Uterus (tissue), 4 donors: ENCODE data around the gene SLC13A3. TPM values are rescaled to one million over a fixed set of nuclear protein-coding genes. Genes with fewer than 3 reads are reported as not detected.

Experiments used
- DNase-seq, 2 donors: peaks; one replicate each; pipeline ENCODE4 v3.0.0-alpha.2; 2019 to 2020
- H3K27ac ChIP-seq, 2 donors: fragments of 200-600 bp; sonication (generic); 1 replicate in 1 of 2; 2 replicates in 1 of 2; pipeline ENCODE4 v1.5.1; 2016 to 2018
- H3K27me3 ChIP-seq, 2 donors: fragments of 200-600 bp; sonication (generic); one replicate each; pipeline ENCODE4 v1.5.1; 2018 to 2019; ENCODE audit warnings: control low read depth in 1 of 2
- H3K36me3 ChIP-seq, 2 donors: fragments of 200-600 bp; sonication (generic); one replicate each; pipeline ENCODE4 v1.5.1; 2019; ENCODE audit warnings: control low read depth in 1 of 2
- H3K4me1 ChIP-seq, 2 donors: fragments of 200-600 bp; sonication (generic); one replicate each; pipeline ENCODE4 v1.5.1; 2018 to 2019; ENCODE audit warnings: control low read depth in 1 of 2
- H3K4me3 ChIP-seq, 2 donors: fragments of 200-600 bp; sonication (generic); 1 replicate in 1 of 2; 2 replicates in 1 of 2; pipeline ENCODE4 v1.5.1; 2018 to 2019; ENCODE audit warnings: mild to moderate bottlenecking in 1 of 2
- H3K9me3 ChIP-seq, 2 donors: fragments of 200-600 bp; sonication (generic); one replicate each; pipeline ENCODE4 v1.5.1; 2019; ENCODE audit warnings: control low read depth in 1 of 2
- POLR2A ChIP-seq, 2 donors: fragments of 450-650 bp; IDR thresholded peaks; one replicate each; pipeline ENCODE4 v1.6.1; 2016; ENCODE audit warnings: antibody characterized with exemption in 2 of 2, mild to moderate bottlenecking in 1 of 2, moderate library complexity in 1 of 2
- intact Hi-C: fragments of 100-400 bp; cut with DNase I; formaldehyde crosslinking; loops from one replicate; pipeline ENCODE4 v1.15.1; 2023; ENCODE audit warnings: low total_unique reads
- total RNA-seq, 4 donors: library from RNA; depleted of rRNA in 3 of 4; stranded (reverse); fragments of >200 nt in 3 of 4; gene quantifications; one replicate each; pipeline versions ENCODE4 v1.1.0 to v1.2.4, GENCODE V29; 2014 to 2023
- TF ChIP-seq, protein P1 (sequence below), 4 experiments: fragments of 200-600 bp in 2 of 4; fragments of 450-650 bp in 2 of 4; sonication (generic) in 2 of 4; IDR thresholded peaks; one replicate each; pipeline ENCODE4 v1.5.1; 2016 to 2019; ENCODE audit warnings: antibody characterized with exemption in 4 of 4, mild to moderate bottlenecking in 2 of 4, moderate library complexity in 1 of 4
- donor health status: DM: yes; HTN: yes; CAD: no.

SLC13A3 gene
- total RNA-seq, 4 donors from 2014 or later: under 0.01 to 4.2 (median 4.2) TPM; not detected in 1

DNA sequence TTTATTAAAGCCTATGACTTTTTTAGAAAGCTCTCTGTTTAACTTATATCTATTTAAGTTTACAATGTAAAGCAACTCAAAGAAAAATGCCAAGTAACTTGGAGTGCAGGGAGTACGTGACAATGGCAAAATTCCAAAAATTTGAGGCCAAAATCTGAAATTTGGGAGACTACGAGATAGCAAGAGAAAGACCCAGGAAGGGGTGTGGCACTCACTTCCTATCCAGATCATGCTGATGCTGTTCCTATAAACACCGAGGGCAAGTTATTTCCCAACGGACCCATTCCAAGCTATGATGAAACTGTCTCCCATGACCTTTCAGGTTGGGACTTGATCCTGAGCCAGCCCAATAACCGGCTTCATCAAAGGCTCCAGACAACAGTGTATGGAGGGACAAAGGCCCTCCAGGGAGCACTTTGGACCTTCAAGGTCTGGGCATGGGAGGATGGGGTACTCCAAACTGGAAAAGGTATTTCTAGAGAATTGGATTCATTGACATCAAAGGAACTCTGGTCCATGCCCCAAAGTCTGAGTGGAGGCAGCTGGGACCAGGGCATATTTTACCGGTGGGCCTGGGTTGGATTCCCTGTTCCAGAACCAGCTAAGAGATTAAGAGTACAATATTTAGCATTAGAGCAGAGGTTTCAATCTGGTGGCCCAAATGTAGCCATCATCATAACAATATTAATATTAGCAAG is 15.7 kb upstream of the SLC13A3 start:
- intact Hi-C loops: no loop called here
- H3K4me3 ChIP-seq: no peak overlapping the region

DNA sequence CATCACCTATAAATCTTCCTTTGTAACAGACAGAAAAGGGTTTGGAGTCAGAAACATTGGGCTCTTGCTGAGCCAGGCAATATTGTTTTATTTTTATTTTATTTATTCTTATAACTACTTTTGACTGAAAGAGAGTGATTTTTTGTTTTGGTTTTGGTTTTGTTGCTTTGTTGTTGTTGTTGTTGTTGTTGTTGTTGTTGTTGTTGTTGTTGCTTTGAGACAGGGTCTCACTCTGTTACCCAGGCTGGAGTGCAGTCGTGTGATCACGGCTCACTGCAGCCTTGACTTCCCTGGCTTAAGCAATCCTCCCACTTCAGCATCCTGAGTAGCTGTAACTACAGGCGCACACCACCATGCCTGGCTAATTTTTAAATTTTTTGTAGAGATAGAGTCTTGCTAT is 15.0 kb upstream of the SLC13A3 start:
- H3K27me3 ChIP-seq: no peaks in the 10 kb centered on the region
- TF ChIP-seq, protein P1, sequence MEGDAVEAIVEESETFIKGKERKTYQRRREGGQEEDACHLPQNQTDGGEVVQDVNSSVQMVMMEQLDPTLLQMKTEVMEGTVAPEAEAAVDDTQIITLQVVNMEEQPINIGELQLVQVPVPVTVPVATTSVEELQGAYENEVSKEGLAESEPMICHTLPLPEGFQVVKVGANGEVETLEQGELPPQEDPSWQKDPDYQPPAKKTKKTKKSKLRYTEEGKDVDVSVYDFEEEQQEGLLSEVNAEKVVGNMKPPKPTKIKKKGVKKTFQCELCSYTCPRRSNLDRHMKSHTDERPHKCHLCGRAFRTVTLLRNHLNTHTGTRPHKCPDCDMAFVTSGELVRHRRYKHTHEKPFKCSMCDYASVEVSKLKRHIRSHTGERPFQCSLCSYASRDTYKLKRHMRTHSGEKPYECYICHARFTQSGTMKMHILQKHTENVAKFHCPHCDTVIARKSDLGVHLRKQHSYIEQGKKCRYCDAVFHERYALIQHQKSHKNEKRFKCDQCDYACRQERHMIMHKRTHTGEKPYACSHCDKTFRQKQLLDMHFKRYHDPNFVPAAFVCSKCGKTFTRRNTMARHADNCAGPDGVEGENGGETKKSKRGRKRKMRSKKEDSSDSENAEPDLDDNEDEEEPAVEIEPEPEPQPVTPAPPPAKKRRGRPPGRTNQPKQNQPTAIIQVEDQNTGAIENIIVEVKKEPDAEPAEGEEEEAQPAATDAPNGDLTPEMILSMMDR (IDR thresholded peaks at IDR 0.05): no peak
- TF ChIP-seq POLR2A (IDR thresholded peaks at IDR 0.05): no peak
- H3K27ac ChIP-seq: no peak overlapping the region
- H3K36me3 ChIP-seq: no peaks in the 10 kb centered on the region
- H3K9me3 ChIP-seq: no peaks in the 10 kb centered on the region
- H3K4me3 ChIP-seq: no peak overlapping the region
- DNase-seq: no peak
- no peaks in the 10 kb centered on the region for H3K4me1 ChIP-seq
- intact Hi-C loops: no loop called here

More for the DNA sequence above, 15.7 kb upstream of the SLC13A3 start:
- H3K27ac ChIP-seq: no peak overlapping the region
- H3K9me3 ChIP-seq: no peaks in the 10 kb centered on the region
- TF ChIP-seq, protein P1 (IDR thresholded peaks at IDR 0.05): no peak
- TF ChIP-seq POLR2A (IDR thresholded peaks at IDR 0.05): no peak
- no peaks in the 10 kb centered on the region for H3K36me3 ChIP-seq
- H3K4me1 ChIP-seq: no peaks in the 10 kb centered on the region
- no peaks in the 10 kb centered on the region for H3K27me3 ChIP-seq
- no peak for DNase-seq

DNA sequence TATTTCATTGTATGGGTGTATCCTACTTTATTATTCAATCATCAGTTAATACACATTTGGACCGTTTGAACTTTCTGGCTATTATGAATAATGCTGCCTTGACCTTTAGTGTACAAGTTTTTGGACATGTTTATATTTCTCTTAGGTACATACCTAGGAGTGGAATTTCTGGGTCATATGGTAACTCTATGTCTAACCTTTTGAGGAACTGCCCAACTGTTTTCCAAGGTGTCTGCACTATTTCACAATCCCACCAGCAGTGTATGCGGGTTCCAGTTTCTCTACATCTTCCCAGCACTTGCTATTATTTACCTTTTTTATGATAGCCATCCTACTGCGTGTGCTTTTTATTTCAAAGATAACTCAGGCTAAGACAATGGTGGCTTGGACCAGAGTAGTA is 14.3 kb upstream of the SLC13A3 start:
- Histone ChIP-seq H3K27me3 (no peaks in the 10 kb centered on the region), H3K27ac (no peak overlapping the region), H3K36me3 (no peaks in the 10 kb centered on the region), H3K9me3 (no peaks in the 10 kb centered on the region), H3K4me1 (no peaks in the 10 kb centered on the region), H3K4me3 (no peak overlapping the region)
- TF ChIP-seq, protein P1 (IDR thresholded peaks at IDR 0.05): no peak
- TF ChIP-seq POLR2A (IDR thresholded peaks at IDR 0.05): no peak
- no peak for DNase-seq
- intact Hi-C loops: no loop called here

DNA sequence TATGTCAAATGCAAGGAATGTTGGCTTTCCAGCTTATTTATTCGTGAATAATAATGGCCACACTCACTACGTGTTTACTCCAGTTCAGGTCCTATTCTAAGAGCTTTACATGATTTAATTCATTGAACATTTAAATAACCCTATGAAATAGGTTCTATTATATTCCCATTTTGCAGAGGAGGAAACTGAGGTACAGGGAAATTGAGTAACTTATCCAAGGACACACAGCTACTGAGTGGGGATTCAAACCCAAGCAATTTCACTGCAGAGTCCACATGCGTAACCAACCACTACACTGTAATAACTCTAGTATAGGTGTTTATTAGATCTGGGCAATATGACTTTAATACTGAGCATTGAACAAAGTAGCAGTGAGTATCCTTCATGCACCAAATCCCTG is 12.3 kb upstream of the SLC13A3 start:
- Histone ChIP-seq H3K27me3 (no peaks in the 10 kb centered on the region), H3K4me3 (no peak overlapping the region), H3K9me3 (no peaks in the 10 kb centered on the region), H3K4me1 (no peaks in the 10 kb centered on the region), H3K36me3 (no peaks in the 10 kb centered on the region), H3K27ac (no peak overlapping the region)
- DNase-seq: no peak
- TF ChIP-seq, protein P1 (IDR thresholded peaks at IDR 0.05): no peak
- TF ChIP-seq POLR2A (IDR thresholded peaks at IDR 0.05): no peak
- intact Hi-C loops: no loop called here

DNA sequence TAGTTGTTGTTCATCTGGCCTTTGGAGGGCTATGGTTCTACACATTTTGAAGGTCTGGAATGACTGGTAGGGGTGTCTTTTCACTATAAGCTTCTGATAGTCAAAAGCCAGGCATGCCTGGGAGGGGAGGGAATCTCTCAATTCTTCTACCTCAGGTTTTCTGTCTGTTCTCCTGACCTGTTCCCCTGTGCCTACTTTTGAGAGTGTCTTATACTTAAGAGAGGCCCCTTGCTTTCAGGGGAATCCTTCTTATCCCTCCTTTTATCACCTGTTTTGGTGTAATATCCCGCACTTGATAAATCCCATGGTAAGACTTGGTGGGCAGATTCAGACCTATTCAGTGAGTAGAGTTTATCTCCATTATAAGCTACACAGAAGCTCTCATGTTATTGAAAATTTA is 10.4 kb upstream of the SLC13A3 start:
- H3K27me3 ChIP-seq: no peaks in the 10 kb centered on the region
- H3K36me3 ChIP-seq: no peaks in the 10 kb centered on the region
- TF ChIP-seq POLR2A (IDR thresholded peaks at IDR 0.05): no peak
- TF ChIP-seq, protein P1 (IDR thresholded peaks at IDR 0.05): no peak
- H3K4me1 ChIP-seq: no peaks in the 10 kb centered on the region
- H3K27ac ChIP-seq: no peak overlapping the region
- no peak for DNase-seq
- H3K9me3 ChIP-seq: no peaks in the 10 kb centered on the region
- intact Hi-C loops: no loop called here
- no peak overlapping the region for H3K4me3 ChIP-seq
